Measurements from ENCODE around the gene AKNAD1. TPM values are rescaled to one million over a fixed set of nuclear protein-coding genes. Genes with fewer than 3 reads are reported as not detected.

AKNAD1 gene
- total and polyA plus RNA-seq, 10 of the 15 experiments (the other 5 are each of a cell fraction or from before 2014, with no cell fraction given), result 0.05 to 0.13 (median 0.10) TPM; not detected in 7

DNA sequence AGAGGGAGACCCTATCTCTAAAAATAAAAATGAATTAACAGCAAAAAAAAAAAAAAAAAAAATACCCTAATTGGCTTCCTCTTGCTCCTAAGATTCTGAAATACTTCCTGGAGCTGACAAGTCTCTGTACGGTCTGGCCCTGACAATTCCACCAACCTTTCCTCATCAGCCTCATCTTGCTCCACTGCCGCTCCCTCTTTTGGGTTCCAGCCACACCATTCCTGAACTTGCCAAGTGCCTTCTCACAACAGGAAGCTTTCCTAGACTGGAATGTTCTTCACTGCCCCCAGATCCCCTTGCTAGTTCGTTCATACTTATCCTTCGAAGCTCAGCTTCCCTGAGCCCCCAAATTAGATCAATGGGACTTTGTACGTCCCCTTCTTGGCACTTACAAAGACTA lies 37.0 kb downstream of the AKNAD1 start:
- ChIA-PET SMC1A (ENCODE audit: uncharacterized antibody, unreplicated experiment) (interaction anchor here (1.0 to 1.7 kb wide), 3 partner anchors 10 to 77 kb away, joined by 4 to 5 read pairs (median 4); no protein-coding TSS in a partner anchor), CTCF (interaction anchor here (1.3 to 1.8 kb wide), 2 partner anchors 8 to 10 kb away, joined by 4 to 14 read pairs; no protein-coding TSS in a partner anchor), POLR2A (no interaction called here), RAD21 (ENCODE audit: unreplicated experiment) (interaction anchor here (0.7 kb wide), 1 partner anchor 172 kb away, joined by 3 read pairs; no protein-coding TSS in a partner anchor)
- H3K4me1 ChIP-seq (ENCODE audit: control insufficient read depth, insufficient read depth, low read length), result no peaks in the 10 kb centered on the region
- H3K4me3 ChIP-seq, result no peak overlapping the region
- H4K20me1 ChIP-seq (ENCODE audit: control insufficient read depth, insufficient read depth), result no peaks in the 10 kb centered on the region
- no peaks in the 10 kb centered on the region for H3K27me3 ChIP-seq (replicated peaks in 1 of 2; ENCODE audit: control insufficient read depth in 2 of 2, insufficient read depth in 2 of 2, low read length in 1 of 2)
- no peak overlapping the region for H3K27ac ChIP-seq (ENCODE audit: control insufficient read depth, insufficient read depth)
- in situ Hi-C loops (cut with MboI) (no loop called here), intact Hi-C loops (cut with micrococcal nuclease; ENCODE audit: unreplicated experiment) (no loop called here)
- BruUV-seq (replicated peaks), result no TSS peak
- no peak for TF ChIP-seq ASH2L (IDR thresholded peaks at IDR 0.05; ENCODE audit: borderline replicate concordance, low read depth)
- TF ChIP-seq, protein P1, sequence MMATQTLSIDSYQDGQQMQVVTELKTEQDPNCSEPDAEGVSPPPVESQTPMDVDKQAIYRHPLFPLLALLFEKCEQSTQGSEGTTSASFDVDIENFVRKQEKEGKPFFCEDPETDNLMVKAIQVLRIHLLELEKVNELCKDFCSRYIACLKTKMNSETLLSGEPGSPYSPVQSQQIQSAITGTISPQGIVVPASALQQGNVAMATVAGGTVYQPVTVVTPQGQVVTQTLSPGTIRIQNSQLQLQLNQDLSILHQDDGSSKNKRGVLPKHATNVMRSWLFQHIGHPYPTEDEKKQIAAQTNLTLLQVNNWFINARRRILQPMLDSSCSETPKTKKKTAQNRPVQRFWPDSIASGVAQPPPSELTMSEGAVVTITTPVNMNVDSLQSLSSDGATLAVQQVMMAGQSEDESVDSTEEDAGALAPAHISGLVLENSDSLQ (IDR thresholded peaks at IDR 0.05), result no peak
- no peak for TF ChIP-seq SMAD1 (IDR thresholded peaks at IDR 0.05; ENCODE audit: low read depth, partially characterized antibody)
- no peak for TF ChIP-seq SMAD5 (IDR thresholded peaks at IDR 0.05; ENCODE audit: low read depth)
- TF ChIP-seq FOXK2 (IDR thresholded peaks at IDR 0.05), result no peak
- TF ChIP-seq NRF1 (conservative IDR thresholded peaks at IDR 0.05; ENCODE audit: low read depth, low read length), result no peak
- no peak for TF ChIP-seq RBBP5 (conservative IDR thresholded peaks at IDR 0.05)
- no peak for TF ChIP-seq SREBF2 (IDR thresholded peaks at IDR 0.05; ENCODE audit: low read length)
- TF ChIP-seq, protein P2, sequence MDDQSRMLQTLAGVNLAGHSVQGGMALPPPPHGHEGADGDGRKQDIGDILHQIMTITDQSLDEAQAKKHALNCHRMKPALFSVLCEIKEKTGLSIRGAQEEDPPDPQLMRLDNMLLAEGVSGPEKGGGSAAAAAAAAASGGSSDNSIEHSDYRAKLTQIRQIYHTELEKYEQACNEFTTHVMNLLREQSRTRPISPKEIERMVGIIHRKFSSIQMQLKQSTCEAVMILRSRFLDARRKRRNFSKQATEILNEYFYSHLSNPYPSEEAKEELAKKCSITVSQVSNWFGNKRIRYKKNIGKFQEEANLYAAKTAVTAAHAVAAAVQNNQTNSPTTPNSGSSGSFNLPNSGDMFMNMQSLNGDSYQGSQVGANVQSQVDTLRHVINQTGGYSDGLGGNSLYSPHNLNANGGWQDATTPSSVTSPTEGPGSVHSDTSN (IDR thresholded peaks at IDR 0.05; ENCODE audit: insufficient replicate concordance, low read depth, low read length), result no peak
- TF ChIP-seq, protein P3, sequence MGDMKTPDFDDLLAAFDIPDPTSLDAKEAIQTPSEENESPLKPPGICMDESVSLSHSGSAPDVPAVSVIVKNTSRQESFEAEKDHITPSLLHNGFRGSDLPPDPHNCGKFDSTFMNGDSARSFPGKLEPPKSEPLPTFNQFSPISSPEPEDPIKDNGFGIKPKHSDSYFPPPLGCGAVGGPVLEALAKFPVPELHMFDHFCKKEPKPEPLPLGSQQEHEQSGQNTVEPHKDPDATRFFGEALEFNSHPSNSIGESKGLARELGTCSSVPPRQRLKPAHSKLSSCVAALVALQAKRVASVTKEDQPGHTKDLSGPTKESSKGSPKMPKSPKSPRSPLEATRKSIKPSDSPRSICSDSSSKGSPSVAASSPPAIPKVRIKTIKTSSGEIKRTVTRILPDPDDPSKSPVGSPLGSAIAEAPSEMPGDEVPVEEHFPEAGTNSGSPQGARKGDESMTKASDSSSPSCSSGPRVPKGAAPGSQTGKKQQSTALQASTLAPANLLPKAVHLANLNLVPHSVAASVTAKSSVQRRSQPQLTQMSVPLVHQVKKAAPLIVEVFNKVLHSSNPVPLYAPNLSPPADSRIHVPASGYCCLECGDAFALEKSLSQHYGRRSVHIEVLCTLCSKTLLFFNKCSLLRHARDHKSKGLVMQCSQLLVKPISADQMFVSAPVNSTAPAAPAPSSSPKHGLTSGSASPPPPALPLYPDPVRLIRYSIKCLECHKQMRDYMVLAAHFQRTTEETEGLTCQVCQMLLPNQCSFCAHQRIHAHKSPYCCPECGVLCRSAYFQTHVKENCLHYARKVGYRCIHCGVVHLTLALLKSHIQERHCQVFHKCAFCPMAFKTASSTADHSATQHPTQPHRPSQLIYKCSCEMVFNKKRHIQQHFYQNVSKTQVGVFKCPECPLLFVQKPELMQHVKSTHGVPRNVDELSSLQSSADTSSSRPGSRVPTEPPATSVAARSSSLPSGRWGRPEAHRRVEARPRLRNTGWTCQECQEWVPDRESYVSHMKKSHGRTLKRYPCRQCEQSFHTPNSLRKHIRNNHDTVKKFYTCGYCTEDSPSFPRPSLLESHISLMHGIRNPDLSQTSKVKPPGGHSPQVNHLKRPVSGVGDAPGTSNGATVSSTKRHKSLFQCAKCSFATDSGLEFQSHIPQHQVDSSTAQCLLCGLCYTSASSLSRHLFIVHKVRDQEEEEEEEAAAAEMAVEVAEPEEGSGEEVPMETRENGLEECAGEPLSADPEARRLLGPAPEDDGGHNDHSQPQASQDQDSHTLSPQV (IDR thresholded peaks at IDR 0.05), result no peak
- no peak for TF ChIP-seq RB1 (IDR thresholded peaks at IDR 0.05; ENCODE audit: borderline replicate concordance)
- TF ChIP-seq HCFC1 (IDR thresholded peaks at IDR 0.05; ENCODE audit: low read length), result no peak
- no peak for TF ChIP-seq ZNF622 (IDR thresholded peaks at IDR 0.05)
- TF ChIP-seq, protein P4, sequence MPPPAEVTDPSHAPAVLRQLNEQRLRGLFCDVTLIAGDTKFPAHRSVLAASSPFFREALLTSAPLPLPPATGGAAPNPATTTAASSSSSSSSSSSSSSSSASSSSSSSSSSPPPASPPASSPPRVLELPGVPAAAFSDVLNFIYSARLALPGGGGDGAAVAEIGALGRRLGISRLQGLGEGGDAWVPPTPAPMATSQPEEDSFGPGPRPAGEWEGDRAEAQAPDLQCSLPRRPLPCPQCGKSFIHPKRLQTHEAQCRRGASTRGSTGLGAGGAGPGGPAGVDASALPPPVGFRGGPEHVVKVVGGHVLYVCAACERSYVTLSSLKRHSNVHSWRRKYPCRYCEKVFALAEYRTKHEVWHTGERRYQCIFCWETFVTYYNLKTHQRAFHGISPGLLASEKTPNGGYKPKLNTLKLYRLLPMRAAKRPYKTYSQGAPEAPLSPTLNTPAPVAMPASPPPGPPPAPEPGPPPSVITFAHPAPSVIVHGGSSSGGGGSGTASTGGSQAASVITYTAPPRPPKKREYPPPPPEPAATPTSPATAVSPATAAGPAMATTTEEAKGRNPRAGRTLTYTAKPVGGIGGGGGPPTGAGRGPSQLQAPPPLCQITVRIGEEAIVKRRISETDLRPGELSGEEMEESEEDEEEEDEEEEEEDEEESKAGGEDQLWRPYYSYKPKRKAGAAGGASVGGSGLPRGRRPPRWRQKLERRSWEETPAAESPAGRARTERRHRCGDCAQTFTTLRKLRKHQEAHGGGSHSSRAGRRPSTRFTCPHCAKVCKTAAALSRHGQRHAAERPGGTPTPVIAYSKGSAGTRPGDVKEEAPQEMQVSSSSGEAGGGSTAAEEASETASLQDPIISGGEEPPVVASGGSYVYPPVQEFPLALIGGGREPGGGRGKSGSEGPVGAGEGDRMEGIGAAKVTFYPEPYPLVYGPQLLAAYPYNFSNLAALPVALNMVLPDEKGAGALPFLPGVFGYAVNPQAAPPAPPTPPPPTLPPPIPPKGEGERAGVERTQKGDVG (CRISPR knock-in tag; IDR thresholded peaks at IDR 0.05), result no peak
- TF ChIP-seq IRF4 (IDR thresholded peaks at IDR 0.05; ENCODE audit: low read depth, low read length), result no peak
- no peak for TF ChIP-seq TCF3 (IDR thresholded peaks at IDR 0.05; ENCODE audit: borderline replicate concordance, insufficient read depth, low read depth, low read length)
- no peaks in the 10 kb centered on the region for H3K36me3 ChIP-seq (ENCODE audit: control insufficient read depth in 2 of 2, insufficient read depth in 2 of 2, low read length in 1 of 2)
- ATAC-seq (no peak), FAIRE-seq (no peak), DNase-seq (ENCODE audit: low read depth, low spot score) (no peak)
- 62% methylated on average over 5 of the region's 5 CpGs for WGBS (ENCODE audit: insufficient coverage, insufficient replicate concordance, low lambda C conversion rate, missing lambda C conversion rate)
- H3K9me3 ChIP-seq (replicated peaks; ENCODE audit: control insufficient read depth, insufficient read depth, low read length), result no peaks in the 10 kb centered on the region
- H3K4me2 ChIP-seq (ENCODE audit: control insufficient read depth, insufficient read depth), result no peak overlapping the region
- no peak overlapping the region for H3K9ac ChIP-seq (ENCODE audit: control insufficient read depth, insufficient read depth, low read length)
- H3K79me2 ChIP-seq (ENCODE audit: control insufficient read depth, insufficient read depth, low read length), result no peaks in the 10 kb centered on the region
- H2AFZ ChIP-seq (ENCODE audit: control insufficient read depth, low read depth, low read length), result no peak overlapping the region

Data from GM12878 (cell line).